Measurements from ENCODE around the gene HOXB4.

DNA sequence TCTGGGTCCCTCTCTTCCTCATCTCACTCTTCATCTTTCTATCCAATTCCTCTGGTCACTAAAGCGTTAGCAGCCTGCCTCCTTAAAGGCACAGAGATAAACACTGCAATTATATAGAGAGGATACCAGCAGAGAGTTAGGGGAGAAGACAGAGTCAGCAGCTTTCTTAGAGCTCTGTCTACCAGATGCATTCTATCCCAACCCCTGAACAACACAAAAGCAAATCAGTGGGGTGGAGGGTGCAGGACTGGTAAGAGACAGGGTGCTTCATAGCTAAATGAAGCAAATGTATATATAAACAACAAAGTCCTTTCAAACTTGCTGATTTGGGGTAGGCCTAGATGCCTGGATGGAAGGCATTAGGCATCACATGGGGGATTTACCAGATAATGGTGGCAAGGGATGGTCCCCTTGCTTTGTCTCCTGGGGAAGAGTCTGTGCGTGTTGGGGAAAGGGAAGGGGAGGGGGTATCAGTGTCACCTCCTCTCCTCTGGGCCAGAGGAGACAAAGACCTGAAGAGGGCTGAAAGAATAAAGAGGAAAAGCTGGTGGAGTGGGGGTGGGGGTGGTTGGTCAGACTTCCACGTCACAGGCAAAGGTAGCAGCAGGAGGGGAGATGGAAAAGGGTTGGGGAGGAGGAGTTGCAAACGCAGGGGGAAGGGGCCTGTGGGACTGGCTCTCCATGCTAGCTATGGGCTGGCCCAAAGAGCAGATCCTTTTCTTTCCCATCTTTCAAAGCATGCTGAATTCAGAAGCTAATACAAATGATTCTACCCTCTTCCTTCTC lies 12.0 kb downstream of the HOXB4 start:
- no peak for TF ChIP-seq POLR2A (IDR thresholded peaks at IDR 0.05)
- TF ChIP-seq, protein P1, sequence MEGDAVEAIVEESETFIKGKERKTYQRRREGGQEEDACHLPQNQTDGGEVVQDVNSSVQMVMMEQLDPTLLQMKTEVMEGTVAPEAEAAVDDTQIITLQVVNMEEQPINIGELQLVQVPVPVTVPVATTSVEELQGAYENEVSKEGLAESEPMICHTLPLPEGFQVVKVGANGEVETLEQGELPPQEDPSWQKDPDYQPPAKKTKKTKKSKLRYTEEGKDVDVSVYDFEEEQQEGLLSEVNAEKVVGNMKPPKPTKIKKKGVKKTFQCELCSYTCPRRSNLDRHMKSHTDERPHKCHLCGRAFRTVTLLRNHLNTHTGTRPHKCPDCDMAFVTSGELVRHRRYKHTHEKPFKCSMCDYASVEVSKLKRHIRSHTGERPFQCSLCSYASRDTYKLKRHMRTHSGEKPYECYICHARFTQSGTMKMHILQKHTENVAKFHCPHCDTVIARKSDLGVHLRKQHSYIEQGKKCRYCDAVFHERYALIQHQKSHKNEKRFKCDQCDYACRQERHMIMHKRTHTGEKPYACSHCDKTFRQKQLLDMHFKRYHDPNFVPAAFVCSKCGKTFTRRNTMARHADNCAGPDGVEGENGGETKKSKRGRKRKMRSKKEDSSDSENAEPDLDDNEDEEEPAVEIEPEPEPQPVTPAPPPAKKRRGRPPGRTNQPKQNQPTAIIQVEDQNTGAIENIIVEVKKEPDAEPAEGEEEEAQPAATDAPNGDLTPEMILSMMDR (IDR thresholded peaks at IDR 0.05), result no peak
